BLaER1 treated with 17β-estradiol and CSF1 and Interleukin-3, amounts not matched to agents 10 nM and 100 nM (cell line): ENCODE results near the gene ERGIC1.

Experiments used
- H3K27ac ChIP-seq, 11 experiments: shearing (Covaris generic); formaldehyde crosslinking; 2 replicates each; pipeline ENCODE4 v1.8.1; 2022
- H3K27me3 ChIP-seq, 11 experiments: shearing (Covaris generic); formaldehyde crosslinking; 2 replicates each; pipeline ENCODE4 v1.8.1; 2022
- H3K36me3 ChIP-seq, 11 experiments: shearing (Covaris generic); formaldehyde crosslinking; 2 replicates each; pipeline ENCODE4 v1.8.1; 2022
- H3K4me1 ChIP-seq, 10 experiments: shearing (Covaris generic); formaldehyde crosslinking; 2 replicates each; pipeline ENCODE4 v1.8.1; 2022
- H3K4me2 ChIP-seq, 11 experiments: shearing (Covaris generic); formaldehyde crosslinking; 2 replicates each; pipeline ENCODE4 v1.8.1; 2022
- H3K4me3 ChIP-seq, 10 experiments: shearing (Covaris generic); formaldehyde crosslinking; 2 replicates each; pipeline ENCODE4 v1.8.1; 2022
- H3K9ac ChIP-seq, 11 experiments: shearing (Covaris generic); formaldehyde crosslinking; 2 replicates each; pipeline ENCODE4 v1.8.1; 2022
- H3K9me3 ChIP-seq, 11 experiments: shearing (Covaris generic); formaldehyde crosslinking; replicated peaks in 1 of 11; 2 replicates each; pipeline ENCODE4 v1.8.1; 2022
- H4K20me1 ChIP-seq, 11 experiments: shearing (Covaris generic); formaldehyde crosslinking; 2 replicates each; pipeline ENCODE4 v1.8.1; 2022
- Cebpa-rat ChIP-seq, 11 experiments: shearing (Covaris generic); IDR thresholded peaks; 2 replicates each; pipeline ENCODE4 v1.8.1; 2022

Gene ERGIC1

DNA sequence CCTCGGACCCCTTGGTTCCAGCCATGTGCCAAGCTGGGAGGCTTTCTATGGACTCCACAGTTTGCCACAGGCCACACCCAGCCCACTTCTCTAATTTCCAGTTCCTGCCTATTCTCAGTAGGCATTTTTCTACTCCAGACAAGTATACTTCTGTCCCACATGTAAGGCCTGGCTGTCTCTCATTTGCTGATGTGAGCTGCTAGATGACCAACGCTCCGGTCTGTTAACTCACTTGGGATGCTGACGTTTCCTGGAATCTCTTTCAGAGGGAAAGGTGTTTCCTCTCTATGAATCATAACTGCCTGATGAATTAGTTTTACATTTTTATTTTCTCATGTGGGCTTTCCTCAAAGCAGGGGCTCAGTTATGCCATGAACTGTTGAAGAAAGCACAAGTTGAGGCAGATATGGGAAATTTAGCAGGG, 36.3 kb downstream of the ERGIC1 start:
- peak overlapping the region; percentile 75 to 96 (median 90) for H3K4me2 ChIP-seq
- peaks cover 82 to 100% (median 100%) of the 10 kb centered on the region in 10 experiments for H3K4me1 ChIP-seq

DNA sequence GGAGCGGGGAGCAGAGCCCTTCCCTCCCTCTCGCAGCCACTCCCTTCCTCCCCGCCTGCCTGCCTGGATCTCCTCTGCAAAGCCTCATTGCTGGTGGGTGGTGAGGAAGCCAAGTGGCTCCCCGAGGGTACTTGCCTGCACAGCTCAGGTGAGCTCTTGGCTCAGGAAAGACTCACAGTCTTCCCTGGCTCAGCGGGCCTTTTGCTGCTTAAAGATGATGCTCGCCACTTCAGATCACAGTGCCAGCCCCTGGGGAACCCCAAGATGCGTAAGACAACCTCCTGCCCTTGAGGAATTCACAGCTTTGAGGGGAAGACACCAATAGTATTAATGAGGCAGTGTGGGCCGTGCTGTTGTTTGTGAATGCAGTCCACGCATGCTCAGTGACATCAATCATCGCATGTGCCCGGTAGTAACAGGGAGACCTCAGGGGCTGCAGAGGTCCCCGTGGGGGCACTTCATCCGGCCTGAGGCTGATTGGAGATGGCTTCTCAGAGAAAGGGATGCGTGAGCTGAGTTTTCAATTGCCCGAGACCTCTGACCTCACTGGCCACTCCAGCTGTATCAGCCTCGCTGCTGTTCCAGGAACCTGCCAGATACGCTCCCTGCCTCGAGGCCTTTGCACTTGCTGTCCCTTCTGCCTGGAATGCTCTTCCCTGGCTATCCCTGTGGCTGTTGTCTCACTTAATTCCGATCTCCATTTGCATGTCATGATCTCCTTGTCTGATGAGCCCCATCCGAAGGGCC, 36.8 kb downstream of the ERGIC1 start:
- Histone ChIP-seq H3K9ac (peak overlapping the region; percentile 51 to 80 (median 71); a peak in 21 of 22 replicates), H3K4me3 (peak overlapping the region in 8 of 10 experiments; percentile 23 to 43 (median 33); a peak in 13 of 20 replicates), H3K27me3 (no peaks in the 10 kb centered on the region), H4K20me1 (peaks cover 5 to 79% (median 20%) of the 10 kb centered on the region in 11 experiments; a peak in 16 of 22 replicates), H3K4me2 (peak overlapping the region; percentile 75 to 96 (median 90)), H3K9me3 (no peaks in the 10 kb centered on the region), H3K4me1 (peaks cover 87 to 100% (median 100%) of the 10 kb centered on the region in 10 experiments), H3K36me3 (peaks cover 0 to 30% (median 0%) of the 10 kb centered on the region in 11 experiments; a peak in 5 of 22 replicates), H3K27ac (peak overlapping the region; percentile 51 to 88 (median 84); a peak in 21 of 22 replicates)
- TF ChIP-seq Cebpa-rat (IDR thresholded peaks at IDR 0.05), result no peak

More for the DNA sequence above, 36.3 kb downstream of the ERGIC1 start:
- Histone ChIP-seq H3K9me3 (no peaks in the 10 kb centered on the region), H3K4me3 (peak overlapping the region in 8 of 10 experiments; percentile 23 to 43 (median 33); a peak in 13 of 20 replicates), H3K36me3 (peaks cover 0 to 30% (median 0%) of the 10 kb centered on the region in 11 experiments; a peak in 5 of 22 replicates), H3K27ac (peak overlapping the region; percentile 51 to 88 (median 84); a peak in 21 of 22 replicates), H3K27me3 (no peaks in the 10 kb centered on the region), H3K9ac (peak overlapping the region; percentile 51 to 80 (median 71)), H4K20me1 (peaks cover 5 to 79% (median 19%) of the 10 kb centered on the region in 11 experiments; a peak in 16 of 22 replicates)
- TF ChIP-seq Cebpa-rat (IDR thresholded peaks at IDR 0.05), result no peak

DNA sequence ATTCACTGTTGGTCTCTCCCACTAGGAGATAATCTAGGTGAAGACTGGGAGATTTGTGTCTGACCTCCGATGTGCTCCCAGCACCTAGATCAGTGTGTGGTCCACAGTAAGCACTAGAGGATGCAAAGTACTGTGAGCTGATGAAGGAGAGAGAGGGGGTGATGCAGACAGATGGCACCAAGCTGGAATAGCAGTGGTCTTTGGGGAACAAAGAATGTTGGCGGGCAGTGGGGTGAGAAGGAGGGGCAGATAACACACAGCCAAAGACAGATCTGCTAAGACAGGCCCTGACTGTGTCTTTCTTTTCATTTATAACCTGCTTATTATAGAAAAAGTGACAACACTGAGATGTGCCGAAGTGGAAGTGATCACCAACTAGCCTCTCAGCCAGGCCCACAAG, 37.5 kb downstream of the ERGIC1 start:
- Histone ChIP-seq H3K27ac (peak overlapping the region; percentile 12 to 88 (median 84); a peak in 21 of 22 replicates), H3K9ac (peak overlapping the region; percentile 62 to 80 (median 71); a peak in 21 of 22 replicates), H3K4me1 (peaks cover 94 to 100% (median 100%) of the 10 kb centered on the region in 10 experiments), H3K27me3 (no peaks in the 10 kb centered on the region), H3K36me3 (peaks cover 0 to 25% (median 0%) of the 10 kb centered on the region in 11 experiments; a peak in 6 of 22 replicates), H3K9me3 (no peaks in the 10 kb centered on the region), H4K20me1 (peaks cover 0 to 79% (median 17%) of the 10 kb centered on the region in 11 experiments; a peak in 16 of 22 replicates), H3K4me2 (peak overlapping the region; percentile 75 to 96 (median 90)), H3K4me3 (peak overlapping the region in 5 of 10 experiments; percentile 4 to 35 (median 27); a peak in 4 of 20 replicates)
- no peak for TF ChIP-seq Cebpa-rat (IDR thresholded peaks at IDR 0.05)

DNA sequence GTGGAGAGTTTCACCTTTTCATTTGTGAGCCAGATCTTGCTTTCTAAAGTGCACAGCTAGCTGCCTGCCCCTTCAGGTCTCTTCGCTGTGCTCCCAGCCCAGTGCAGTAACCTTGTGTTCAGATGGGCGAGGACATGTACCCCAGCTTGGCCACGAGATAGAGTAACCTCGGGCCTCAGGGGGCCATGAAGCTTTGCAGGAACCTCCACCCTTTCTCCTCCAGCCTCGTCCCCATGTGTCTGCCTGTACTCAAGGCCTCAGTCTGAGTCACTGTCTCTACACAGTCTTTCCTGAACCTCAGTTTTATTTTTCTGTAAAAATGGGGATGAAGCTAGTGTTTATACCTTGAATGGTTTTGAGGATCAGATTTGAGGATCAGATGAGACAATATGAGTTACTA, 37.9 kb downstream of the ERGIC1 start:
- TF ChIP-seq Cebpa-rat (IDR thresholded peaks at IDR 0.05), result no peak
- Histone ChIP-seq H3K9ac (peak overlapping the region; percentile 38 to 80 (median 71)), H3K4me2 (peak overlapping the region; percentile 75 to 96 (median 90)), H3K36me3 (peaks cover 0 to 23% (median 0%) of the 10 kb centered on the region in 11 experiments; a peak in 6 of 22 replicates), H3K27me3 (no peaks in the 10 kb centered on the region), H3K4me3 (peak overlapping the region in 4 of 10 experiments; percentile 4 to 35 (median 31); a peak in 3 of 20 replicates), H3K27ac (peak overlapping the region; percentile 12 to 88 (median 84); a peak in 21 of 22 replicates), H4K20me1 (peaks cover 0 to 78% (median 13%) of the 10 kb centered on the region in 11 experiments; a peak in 14 of 22 replicates), H3K9me3 (no peaks in the 10 kb centered on the region), H3K4me1 (peaks cover 98 to 100% (median 100%) of the 10 kb centered on the region in 10 experiments)

DNA sequence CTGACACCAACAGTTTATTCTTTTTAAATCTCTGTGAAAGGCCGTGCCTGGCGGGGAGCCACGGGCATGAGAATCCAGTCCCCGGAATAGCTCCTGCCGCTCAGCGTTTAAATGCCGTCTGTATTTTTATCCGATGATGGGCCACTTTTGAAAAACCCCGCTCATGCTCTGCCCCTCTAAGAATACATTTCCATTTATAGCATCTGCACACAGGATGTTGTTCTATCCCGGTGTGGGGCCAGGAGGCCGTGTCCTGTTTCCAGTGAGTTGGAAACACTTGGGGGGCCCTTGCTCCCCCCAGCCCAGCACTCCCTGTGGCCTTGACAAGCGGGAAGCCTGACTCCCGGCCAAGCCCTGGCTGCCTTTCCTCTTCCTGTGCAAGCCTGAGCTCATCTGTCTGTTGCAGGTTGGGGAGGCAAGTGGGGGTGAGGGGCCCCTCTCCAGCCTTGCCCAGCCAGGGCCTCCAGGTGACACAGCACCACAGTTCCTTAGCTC, 39.0 kb downstream of the ERGIC1 start:
- H3K4me3 ChIP-seq, result peak overlapping the region in 3 of 10 experiments; percentile 31 to 44 (median 33); a peak in 6 of 20 replicates
- H3K4me1 ChIP-seq, result peaks cover 96 to 100% (median 100%) of the 10 kb centered on the region in 10 experiments
- no peaks in the 10 kb centered on the region for H3K27me3 ChIP-seq
- H3K36me3 ChIP-seq, result peaks cover 0 to 21% (median 0%) of the 10 kb centered on the region in 11 experiments; a peak in 6 of 22 replicates
- no peaks in the 10 kb centered on the region for H3K9me3 ChIP-seq
- H4K20me1 ChIP-seq, result peaks cover 0 to 75% (median 5%) of the 10 kb centered on the region in 11 experiments; a peak in 11 of 22 replicates
- H3K9ac ChIP-seq, result peak overlapping the region; percentile 50 to 80 (median 71); a peak in 21 of 22 replicates
- TF ChIP-seq Cebpa-rat (IDR thresholded peaks at IDR 0.05), result no peak
- peak overlapping the region; percentile 75 to 96 (median 90) for H3K4me2 ChIP-seq
- peak overlapping the region in 10 of 11 experiments; percentile 73 to 88 (median 84); a peak in 19 of 22 replicates for H3K27ac ChIP-seq

DNA sequence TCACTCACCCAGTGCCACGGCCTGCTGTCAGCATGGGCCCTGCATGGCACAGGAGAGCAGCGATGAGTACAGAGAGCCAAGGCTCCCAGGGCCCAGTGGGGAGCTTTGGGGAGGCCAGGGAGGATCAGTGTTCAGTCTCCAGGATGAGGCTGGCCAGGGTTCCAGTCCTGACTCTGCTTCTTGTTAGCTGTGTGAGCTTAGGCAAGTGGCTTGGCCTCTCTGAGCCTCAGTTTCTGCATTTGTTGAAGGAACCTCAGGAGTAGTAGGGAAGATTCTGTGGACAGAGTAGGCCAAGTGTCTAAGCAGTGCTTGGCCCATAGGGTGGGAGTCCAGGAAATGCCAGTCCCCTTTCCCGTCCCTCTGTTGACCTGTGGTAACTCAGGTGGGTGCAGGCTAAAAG, 39.5 kb downstream of the ERGIC1 start:
- Histone ChIP-seq H3K27ac (peak overlapping the region in 10 of 11 experiments; percentile 73 to 88 (median 84); a peak in 19 of 22 replicates), H3K4me2 (peak overlapping the region; percentile 75 to 96 (median 90)), H4K20me1 (peaks cover 0 to 75% (median 9%) of the 10 kb centered on the region in 11 experiments; a peak in 11 of 22 replicates), H3K36me3 (peaks cover 0 to 22% (median 0%) of the 10 kb centered on the region in 11 experiments; a peak in 9 of 22 replicates), H3K27me3 (no peaks in the 10 kb centered on the region), H3K4me3 (peak overlapping the region in 3 of 10 experiments; percentile 31 to 44 (median 33); a peak in 3 of 20 replicates), H3K9me3 (no peaks in the 10 kb centered on the region), H3K4me1 (peaks cover 96 to 100% (median 100%) of the 10 kb centered on the region in 10 experiments), H3K9ac (peak overlapping the region; percentile 50 to 80 (median 71); a peak in 21 of 22 replicates)
- TF ChIP-seq Cebpa-rat (IDR thresholded peaks at IDR 0.05), result no peak

DNA sequence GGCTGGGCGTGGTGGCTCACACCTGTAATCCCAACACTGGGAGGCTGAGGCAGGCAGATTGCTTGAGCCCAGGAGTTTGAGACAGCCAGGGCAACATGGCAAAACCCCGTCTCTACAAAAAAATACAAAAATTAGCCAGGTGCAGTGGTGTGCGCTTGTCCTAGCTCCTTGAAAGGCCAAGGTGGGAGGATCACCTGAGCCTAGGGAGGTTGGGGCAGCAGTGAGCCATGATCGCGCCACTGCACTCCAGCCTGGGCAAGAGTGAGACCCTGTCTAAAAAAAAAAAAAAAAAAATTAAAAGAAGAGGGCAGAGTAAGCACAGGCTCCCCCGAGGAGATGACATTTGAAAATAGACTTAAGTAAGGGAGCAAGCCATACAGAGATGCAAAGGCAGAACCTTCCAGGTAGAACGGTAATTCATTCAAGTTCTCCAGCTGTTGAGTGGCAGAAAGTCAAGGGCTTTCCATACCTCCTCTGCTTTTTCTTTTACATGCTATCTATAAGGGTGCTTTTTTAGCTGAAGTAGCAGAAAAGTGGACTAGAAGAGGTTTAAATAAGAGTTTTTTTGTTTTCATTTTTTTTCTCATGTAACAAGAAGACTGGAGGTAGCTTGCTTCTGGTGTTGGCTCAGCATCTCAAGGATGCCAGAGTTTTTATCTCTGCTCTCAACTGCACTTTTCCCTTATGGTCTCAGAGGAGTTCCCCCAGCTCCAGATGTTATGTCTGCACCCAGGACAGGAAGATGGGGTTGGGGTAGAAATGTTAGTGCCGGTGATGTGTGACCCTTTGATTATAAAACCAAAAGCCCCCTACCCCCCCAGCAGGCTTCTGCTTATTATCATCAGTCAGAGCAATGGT, 40.8 kb downstream of the ERGIC1 start:
- TF ChIP-seq Cebpa-rat (IDR thresholded peaks at IDR 0.05), result no peak
- H4K20me1 ChIP-seq, result peaks cover 0 to 75% (median 9%) of the 10 kb centered on the region in 11 experiments; a peak in 11 of 22 replicates
- H3K4me1 ChIP-seq, result peaks cover 84 to 100% (median 92%) of the 10 kb centered on the region in 10 experiments
- H3K9me3 ChIP-seq, result no peaks in the 10 kb centered on the region
- peak overlapping the region; percentile 52 to 96 (median 90) for H3K4me2 ChIP-seq
- H3K27ac ChIP-seq, result peak overlapping the region in 8 of 11 experiments; percentile 7 to 88 (median 84); a peak in 12 of 22 replicates
- no peaks in the 10 kb centered on the region for H3K27me3 ChIP-seq
- peak overlapping the region in 6 of 11 experiments; percentile 12 to 80 (median 63); a peak in 9 of 22 replicates for H3K9ac ChIP-seq
- peaks cover 0 to 36% (median 11%) of the 10 kb centered on the region in 11 experiments; a peak in 12 of 22 replicates for H3K36me3 ChIP-seq
- peak overlapping the region in 1 of 10 experiments; percentile 2; a peak in 1 of 20 replicates for H3K4me3 ChIP-seq
